Mesendoderm (in vitro differentiated cells): ENCODE measurements around the gene SURF2. TPM values are rescaled to one million over a fixed set of nuclear protein-coding genes. Genes with fewer than 3 reads are reported as not detected.
"Not testable (repeated sequence)": the region's sequence is repeated elsewhere in the genome, so short reads cannot be mapped to it uniquely, and the experiment has no call there.

Experiments
- DNase-seq: peaks from one replicate; pipeline ENCODE4 v3.0.0; 2013
- H2AK5ac ChIP-seq: 2 replicates; pipeline ENCODE4 v1.6.1; 2013; ENCODE audit warnings: low read length, inconsistent platforms
- H2BK120ac ChIP-seq: 2 replicates; pipeline ENCODE4 v1.6.1; 2013; ENCODE audit warnings: low read depth, mild to moderate bottlenecking, low read length, moderate library complexity, mixed read lengths
- H2BK15ac ChIP-seq: replicated peaks from 2 replicates; pipeline ENCODE4 v1.6.1; 2013; ENCODE audit warnings: low read depth, mild to moderate bottlenecking, moderate library complexity
- H2BK5ac ChIP-seq: 2 replicates; pipeline ENCODE4 v1.6.1; 2013; ENCODE audit warnings: low read length, inconsistent platforms
- H3K18ac ChIP-seq: 2 replicates; pipeline ENCODE4 v1.6.1; 2013; ENCODE audit warnings: mild to moderate bottlenecking, low read length, mixed read lengths
- H3K23ac ChIP-seq: one replicate; pipeline ENCODE4 v1.6.1; 2013; ENCODE audit warnings: low read length
- H3K27ac ChIP-seq: 2 replicates; pipeline ENCODE4 v1.5.1; 2013; ENCODE audit warnings: low read depth, mild to moderate bottlenecking, inconsistent platforms, low read length, moderate library complexity
- H3K27me3 ChIP-seq: 2 replicates; pipeline ENCODE4 v1.6.1; 2013; ENCODE audit warnings: low read length, control low read depth, mild to moderate bottlenecking, inconsistent platforms; ENCODE audit not compliant: insufficient read depth, poor library complexity
- H3K36me3 ChIP-seq: 2 replicates; pipeline ENCODE4 v1.6.1; 2013; ENCODE audit warnings: low read length, inconsistent platforms; ENCODE audit not compliant: control insufficient read depth, insufficient read depth
- H3K4ac ChIP-seq: one replicate; pipeline ENCODE4 v1.6.1; 2013; ENCODE audit warnings: low read depth, mild to moderate bottlenecking, low read length, moderate library complexity
- H3K4me1 ChIP-seq: 2 replicates; pipeline ENCODE4 v1.6.1; 2013; ENCODE audit warnings: low read depth, low read length, inconsistent platforms; ENCODE audit not compliant: control insufficient read depth
- H3K4me2 ChIP-seq: 2 replicates; pipeline ENCODE4 v1.6.1; 2013; ENCODE audit warnings: low read length
- H3K4me3 ChIP-seq: 2 replicates; pipeline ENCODE4 v1.5.1; 2013; ENCODE audit warnings: mild to moderate bottlenecking, low read length
- H3K56ac ChIP-seq: one replicate; pipeline ENCODE4 v1.6.1; 2013; ENCODE audit warnings: low read length
- H3K79me1 ChIP-seq: 2 replicates; pipeline ENCODE4 v1.6.1; 2013; ENCODE audit warnings: low read length, inconsistent platforms
- H3K79me2 ChIP-seq: 2 replicates; pipeline ENCODE4 v1.6.1; 2013; ENCODE audit warnings: mild to moderate bottlenecking, low read length; ENCODE audit not compliant: control insufficient read depth, insufficient read depth
- H3K9ac ChIP-seq: 2 replicates; pipeline ENCODE4 v1.6.1; 2013; ENCODE audit warnings: low read length, inconsistent platforms
- H4K5ac ChIP-seq: one replicate; pipeline ENCODE4 v1.6.1; 2013; ENCODE audit warnings: low read length
- H4K8ac ChIP-seq: one replicate; pipeline ENCODE4 v1.6.1; 2013; ENCODE audit warnings: low read depth, mild to moderate bottlenecking, control low read depth, low read length, moderate library complexity
- WGBS: extraction: QIAGEN DNeasy Blood & Tissue Kit; methylation state at CpG from one replicate; pipeline ENCODE4 v1.1.7; 2013; ENCODE audit warnings: low lambda C conversion rate, missing lambda C conversion rate; ENCODE audit not compliant: insufficient coverage; ENCODE audit errors: extremely low coverage; 5-methylcytosine and 5-hydroxymethylcytosine counted together
- polyA plus RNA-seq, 2 experiments: library from polyadenylated mRNA; stranded (reverse); fragments of 200-250 nt; gene quantifications; one replicate each; pipeline ENCODE4 v1.2.3, GENCODE V29; 2013

Gene SURF2
- polyA plus RNA-seq (2013, experiment 1 of 2) = 66.8 TPM
- 69.9 TPM for polyA plus RNA-seq (2013, experiment 2 of 2)

DNA sequence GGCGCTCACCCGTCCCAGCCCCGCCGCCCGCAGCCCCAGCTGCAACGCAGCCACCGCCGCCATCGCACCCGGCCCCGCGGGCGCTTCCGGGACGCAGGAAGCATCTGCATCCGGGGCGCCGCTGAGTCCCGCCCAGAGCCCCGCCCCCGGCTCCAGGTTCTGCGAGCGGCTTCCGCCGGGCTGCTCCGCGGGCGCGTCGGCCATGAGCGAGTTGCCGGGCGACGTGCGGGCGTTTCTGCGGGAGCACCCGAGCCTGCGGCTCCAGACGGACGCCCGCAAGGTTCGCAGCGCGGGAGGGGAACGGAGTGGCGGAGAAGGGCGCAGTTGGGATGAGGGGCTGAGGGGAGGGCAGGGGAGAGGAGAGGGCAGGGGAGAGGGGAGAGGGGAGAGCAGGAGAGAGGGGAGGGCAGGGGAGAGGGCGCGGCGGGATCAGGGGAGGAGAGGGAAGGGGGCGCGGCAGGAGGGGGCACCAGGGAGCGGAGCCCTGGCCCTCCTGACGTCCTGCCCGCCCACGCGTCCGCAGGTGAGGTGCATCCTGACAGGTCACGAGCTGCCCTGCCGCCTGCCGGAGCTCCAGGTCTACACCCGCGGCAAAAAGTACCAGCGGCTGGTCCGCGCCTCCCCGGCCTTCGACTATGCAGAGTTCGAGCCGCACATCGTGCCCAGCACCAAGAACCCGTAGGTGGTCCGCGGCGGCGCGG, at the start of gene SURF2, which contains the start of gene SURF1:
TSS of gene SURF2 (plus strand) at position 160 of the 701 bp plus-strand sequence. CDS start at position 203, 43 bp downstream.
TSS of gene SURF1 (minus strand) at position 97 of the 701 bp plus-strand sequence. CDS start at position 63, 34 bp downstream.
- peak within 1 kb of the TSS; percentile 88 for H3K9ac ChIP-seq
- H3K4ac ChIP-seq = no peak within 1 kb of the TSS
- no peaks in the 10 kb centered on the region for H3K27me3 ChIP-seq
- H4K8ac ChIP-seq = no peak within 1 kb of the TSS
- no peak within 1 kb of the TSS for H2BK15ac ChIP-seq
- peaks cover 15% of the 10 kb centered on the region for H3K36me3 ChIP-seq
- H2BK120ac ChIP-seq = no peak within 1 kb of the TSS
- H3K56ac ChIP-seq = peak within 1 kb of the TSS; percentile 98
- no peak within 1 kb of the TSS for H3K23ac ChIP-seq
- H3K79me1 ChIP-seq = peaks cover 15% of the 10 kb centered on the region
- DNase-seq = peak; percentile 88
- peak within 1 kb of the TSS; percentile 94 for H3K4me3 ChIP-seq
- no peak within 1 kb of the TSS for H2BK5ac ChIP-seq
- H3K4me1 ChIP-seq = peaks cover 2% of the 10 kb centered on the region
- peak within 1 kb of the TSS; percentile 81 for H3K4me2 ChIP-seq
- no peak within 1 kb of the TSS for H3K27ac ChIP-seq
- no peak within 1 kb of the TSS for H4K5ac ChIP-seq
- no CpG with 5 or more reads among the region's 78 CpGs for WGBS
- H3K18ac ChIP-seq = peak within 1 kb of the TSS; percentile 72
- peak within 1 kb of the TSS; percentile 43 for H2AK5ac ChIP-seq
- peaks cover 7% of the 10 kb centered on the region for H3K79me2 ChIP-seq

DNA sequence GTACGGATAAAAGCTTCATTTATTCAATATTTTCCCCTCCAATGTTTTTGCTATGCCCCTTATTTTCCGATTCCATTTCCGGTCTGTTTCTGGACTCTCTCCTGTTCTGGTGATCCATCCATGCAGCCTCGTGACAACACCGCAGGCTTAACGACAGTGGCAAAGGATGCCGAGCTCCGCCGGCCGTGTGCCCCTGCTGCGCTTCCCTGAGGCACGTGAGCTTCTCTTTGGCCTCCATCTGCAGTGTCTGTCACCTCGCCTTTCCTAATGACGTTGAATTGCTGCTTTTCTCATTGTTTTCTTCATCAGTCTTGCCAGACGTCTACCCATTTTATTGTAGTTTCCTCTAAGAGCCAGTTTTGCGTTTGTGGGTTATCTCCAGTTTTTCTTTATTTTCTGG, 49.0 kb upstream of the SURF2 start:
- Histone ChIP-seq H3K23ac (no peak overlapping the region), H2BK5ac (no peak overlapping the region), H2BK120ac (no peak overlapping the region), H3K79me2 (no peaks in the 10 kb centered on the region), H4K8ac (no peak overlapping the region), H3K27ac (no peak overlapping the region), H3K79me1 (no peaks in the 10 kb centered on the region), H3K56ac (no peak overlapping the region), H3K4me1 (no peaks in the 10 kb centered on the region), H3K9ac (no peak overlapping the region), H3K36me3 (no peaks in the 10 kb centered on the region), H3K18ac (no peak overlapping the region), H3K4me3 (no peak overlapping the region), H3K4ac (no peak overlapping the region), H2AK5ac (no peak overlapping the region), H3K27me3 (no peaks in the 10 kb centered on the region), H2BK15ac (no peak overlapping the region), H3K4me2 (no peak overlapping the region), H4K5ac (no peak overlapping the region)
- DNase-seq = no peak
- no CpG with 5 or more reads among the region's 16 CpGs for WGBS

DNA sequence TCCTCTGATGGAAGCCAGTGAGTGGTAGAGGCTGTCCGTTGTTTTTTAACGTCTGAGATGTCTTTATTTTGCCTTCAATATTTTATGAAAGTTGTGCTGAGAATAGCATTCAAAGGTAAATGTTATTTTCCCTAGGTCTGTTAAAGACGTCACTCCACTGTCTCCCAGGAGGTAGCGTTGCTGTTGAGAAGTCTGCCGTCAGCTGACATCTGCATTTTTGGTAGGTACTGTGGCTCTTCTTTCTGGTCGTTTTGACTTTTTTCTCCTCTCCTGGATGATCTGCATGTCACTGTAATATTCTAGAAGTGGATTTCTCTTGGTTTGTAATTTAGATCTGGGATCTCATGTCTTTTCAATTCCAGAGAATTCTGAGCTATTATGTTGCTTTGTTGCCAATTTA, 46.7 kb upstream of the SURF2 start:
- Histone ChIP-seq H3K27me3 (no peaks in the 10 kb centered on the region), H2BK15ac (no peak overlapping the region), H3K27ac (no peak overlapping the region), H3K23ac (no peak overlapping the region), H4K8ac (no peak overlapping the region), H3K18ac (no peak overlapping the region), H3K79me1 (no peaks in the 10 kb centered on the region), H3K4me3 (no peak overlapping the region), H2BK120ac (no peak overlapping the region), H3K4me2 (no peak overlapping the region), H3K56ac (no peak overlapping the region), H3K9ac (no peak overlapping the region), H3K36me3 (no peaks in the 10 kb centered on the region), H4K5ac (no peak overlapping the region), H3K4me1 (no peaks in the 10 kb centered on the region), H3K79me2 (no peaks in the 10 kb centered on the region), H3K4ac (no peak overlapping the region), H2AK5ac (no peak overlapping the region), H2BK5ac (no peak overlapping the region)
- no peak for DNase-seq
- no CpG with 5 or more reads among the region's 6 CpGs for WGBS

DNA sequence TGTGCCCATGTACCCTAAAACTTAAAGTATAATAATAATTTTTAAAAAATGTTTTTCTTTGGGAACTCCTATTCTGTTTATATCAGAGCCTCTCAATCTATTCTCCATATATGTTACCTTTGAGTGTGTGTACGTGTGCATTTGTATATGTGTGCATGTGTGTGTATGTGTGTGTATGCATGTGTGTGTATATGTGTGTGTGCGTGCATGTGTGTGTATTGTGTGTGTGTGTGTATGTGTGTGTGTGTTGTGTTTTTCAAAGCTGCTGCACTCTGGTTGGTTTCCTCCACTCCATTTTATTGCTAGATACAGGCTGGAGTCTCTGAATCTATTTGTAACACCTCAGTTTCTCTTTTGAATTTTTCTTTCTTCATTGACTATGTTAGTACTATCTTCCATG, 40.4 kb upstream of the SURF2 start:
- Histone ChIP-seq H3K4me1 (no peaks in the 10 kb centered on the region), H3K36me3 (no peaks in the 10 kb centered on the region), H3K4ac (no peak overlapping the region), H2BK5ac (no peak overlapping the region), H4K8ac (no peak overlapping the region), H3K9ac (no peak overlapping the region), H2BK120ac (no peak overlapping the region), H2BK15ac (no peak overlapping the region), H3K4me3 (no peak overlapping the region), H3K23ac (no peak overlapping the region), H3K18ac (no peak overlapping the region), H3K56ac (no peak overlapping the region), H2AK5ac (no peak overlapping the region), H4K5ac (no peak overlapping the region), H3K4me2 (no peak overlapping the region), H3K79me2 (no peaks in the 10 kb centered on the region), H3K27ac (no peak overlapping the region), H3K79me1 (no peaks in the 10 kb centered on the region), H3K27me3 (no peaks in the 10 kb centered on the region)
- no peak for DNase-seq
- no CpG with 5 or more reads among the region's 2 CpGs for WGBS

DNA sequence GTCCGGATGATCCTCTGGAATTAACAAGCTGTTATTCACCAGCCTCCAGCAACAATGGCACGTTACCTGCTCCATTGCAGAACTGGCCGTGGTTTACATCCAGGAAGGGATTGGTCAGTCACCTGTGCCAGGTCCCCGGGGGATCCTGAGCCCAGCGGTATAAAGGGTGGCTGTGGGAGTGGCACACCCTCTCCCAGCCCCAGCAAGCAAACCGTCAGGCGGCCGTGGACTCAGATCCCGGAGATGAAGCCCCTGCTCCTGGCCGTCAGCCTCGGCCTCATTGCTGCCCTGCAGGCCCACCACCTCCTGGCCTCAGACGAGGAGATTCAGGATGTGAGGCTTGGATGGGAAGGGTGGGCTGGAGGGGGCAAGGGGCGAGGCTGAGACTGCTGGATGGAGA, 38.8 kb upstream of the SURF2 start:
- not testable (repeated sequence) for H3K4ac ChIP-seq, DNase-seq, H3K4me3 ChIP-seq, H3K18ac ChIP-seq, H2BK5ac ChIP-seq, H3K36me3 ChIP-seq, H3K27me3 ChIP-seq, H3K79me2 ChIP-seq, H3K4me1 ChIP-seq, H3K79me1 ChIP-seq, H4K8ac ChIP-seq, H2BK15ac ChIP-seq, H3K9ac ChIP-seq, H2AK5ac ChIP-seq, H4K5ac ChIP-seq, H2BK120ac ChIP-seq, H3K23ac ChIP-seq, H3K4me2 ChIP-seq, H3K27ac ChIP-seq, H3K56ac ChIP-seq
- no CpG with 5 or more reads among the region's 13 CpGs for WGBS
